Lung (tissue), 12 donors: ENCODE measurements around the gene NACC2. TPM values are rescaled to one million over a fixed set of nuclear protein-coding genes. Genes with fewer than 3 reads are reported as not detected.

Experiments used
- ATAC-seq: fragments of 200-7000 bp; cut with Tn5 transposase; one replicate; pipeline ENCODE4 v1.9.1; 2020; ENCODE audit warnings: moderate number of reproducible peaks; ENCODE audit not compliant: insufficient read depth, low FRiP score
- DNase-seq, 3 donors: peaks; one replicate each; pipeline ENCODE4 v3.0.0-alpha.2; 2013 to 2017
- H3K27ac ChIP-seq, 2 donors: one replicate each; pipeline ENCODE4 v1.5.1; 2013; ENCODE audit warnings: mild to moderate bottlenecking in 2 of 2, moderate library complexity in 2 of 2, control low read depth in 1 of 2, inconsistent platforms in 1 of 2, low read depth in 1 of 2, low read length in 1 of 2
- H3K27me3 ChIP-seq, 3 donors: one replicate each; pipeline ENCODE4 v1.5.1; 2013; ENCODE audit warnings: low read length in 2 of 3; ENCODE audit not compliant: control insufficient read depth in 3 of 3, insufficient read depth in 3 of 3
- H3K36me3 ChIP-seq, 4 donors: one replicate each; pipeline ENCODE4 v1.5.1; 2013; ENCODE audit warnings: low read length in 4 of 4, mild to moderate bottlenecking in 1 of 4, moderate library complexity in 1 of 4; ENCODE audit not compliant: control insufficient read depth in 4 of 4, insufficient read depth in 4 of 4
- H3K4me1 ChIP-seq, 5 donors: one replicate each; pipeline ENCODE4 v1.5.1; 2013; ENCODE audit warnings: low read length in 5 of 5, mild to moderate bottlenecking in 2 of 5, moderate library complexity in 1 of 5; ENCODE audit not compliant: control insufficient read depth in 5 of 5, insufficient read depth in 5 of 5
- H3K4me3 ChIP-seq: one replicate; pipeline ENCODE4 v1.5.1; 2013; ENCODE audit warnings: mild to moderate bottlenecking, control low read depth, moderate library complexity
- H3K9ac ChIP-seq, 2 donors: one replicate each; pipeline ENCODE4 v1.5.1; 2013; ENCODE audit warnings: low read length in 2 of 2, control low read depth in 1 of 2; ENCODE audit not compliant: insufficient read depth in 1 of 2
- H3K9me3 ChIP-seq, 4 donors: one replicate each; pipeline ENCODE4 v1.5.1; 2013; ENCODE audit warnings: low read length in 3 of 4, mild to moderate bottlenecking in 1 of 4, moderate library complexity in 1 of 4; ENCODE audit not compliant: control insufficient read depth in 4 of 4, insufficient read depth in 3 of 4
- CTCF ChIP-seq: IDR thresholded peaks from 2 replicates; pipeline ENCODE4 v1.5.1; 2012; ENCODE audit warnings: mild to moderate bottlenecking; ENCODE audit errors: control extremely low read depth, extremely low read depth
- WGBS, 2 donors: extraction: QIAGEN DNeasy Blood & Tissue Kit; methylation state at CpG; one replicate each; pipeline ENCODE4 v1.1.7; 2013; 5-methylcytosine and 5-hydroxymethylcytosine counted together
- polyA plus RNA-seq, 2 donors: library from polyadenylated mRNA; stranded (reverse); fragments of 200-250 nt; gene quantifications; one replicate each; pipeline ENCODE4 v1.2.1, GENCODE V29; 2013
- total RNA-seq, 2 donors: library from RNA; depleted of rRNA in 1 of 2; stranded (reverse); fragments of >200 nt in 1 of 2; gene quantifications; one replicate each; pipeline ENCODE4 v1.2.1, GENCODE V29; 2014 to 2021
- donor health status: control.
- donor health status: control.
- donor health status: Bipolar disorder and iron deficiency.
- donor health status: healthy.
- donor health status: DM: yes; HTN: yes; CAD: no.

Gene NACC2
- total and polyA plus RNA-seq, 4 donors = 5.9 to 32.7 (median 10.5) TPM

- Histone ChIP-seq H3K27me3 (no peaks in the 10 kb centered on the region), H3K36me3 (peaks cover 0 to 6% (median 0%) of the 10 kb centered on the region in 4 donors), H3K4me3 (no peak overlapping the region), H3K4me1 (peaks cover 0 to 22% (median 12%) of the 10 kb centered on the region in 5 donors), H3K9ac (no peak overlapping the region), H3K27ac (peak overlapping the region; percentile 17 to 67), H3K9me3 (no peaks in the 10 kb centered on the region)
- ATAC-seq (no peak), DNase-seq (peak in 1 of 3 donors; percentile 10)
- 64 to 74% methylated on average over 9 of the region's 9 CpGs for WGBS, 2 donors
- TF ChIP-seq CTCF = no peak
These were observed 4.9 kb downstream of the NACC2 start for GRCh38 chr9:136090056-136090735.

GRCh38 chr9:136089697-136090045 is 5.4 kb downstream of the NACC2 start:
- Histone ChIP-seq H3K4me3 (no peak overlapping the region), H3K9ac (no peak overlapping the region), H3K36me3 (peaks cover 0 to 6% (median 0%) of the 10 kb centered on the region in 4 donors), H3K27ac (no peak overlapping the region), H3K4me1 (peaks cover 0 to 22% (median 12%) of the 10 kb centered on the region in 5 donors), H3K9me3 (no peaks in the 10 kb centered on the region), H3K27me3 (no peaks in the 10 kb centered on the region)
- peak in 2 of 3 donors; percentile 65 to 70 for DNase-seq
- WGBS, 2 donors = 22 to 26% methylated on average over 3 of the region's 3 CpGs
- ATAC-seq = no peak
- TF ChIP-seq CTCF = peak; percentile 7

DNA sequence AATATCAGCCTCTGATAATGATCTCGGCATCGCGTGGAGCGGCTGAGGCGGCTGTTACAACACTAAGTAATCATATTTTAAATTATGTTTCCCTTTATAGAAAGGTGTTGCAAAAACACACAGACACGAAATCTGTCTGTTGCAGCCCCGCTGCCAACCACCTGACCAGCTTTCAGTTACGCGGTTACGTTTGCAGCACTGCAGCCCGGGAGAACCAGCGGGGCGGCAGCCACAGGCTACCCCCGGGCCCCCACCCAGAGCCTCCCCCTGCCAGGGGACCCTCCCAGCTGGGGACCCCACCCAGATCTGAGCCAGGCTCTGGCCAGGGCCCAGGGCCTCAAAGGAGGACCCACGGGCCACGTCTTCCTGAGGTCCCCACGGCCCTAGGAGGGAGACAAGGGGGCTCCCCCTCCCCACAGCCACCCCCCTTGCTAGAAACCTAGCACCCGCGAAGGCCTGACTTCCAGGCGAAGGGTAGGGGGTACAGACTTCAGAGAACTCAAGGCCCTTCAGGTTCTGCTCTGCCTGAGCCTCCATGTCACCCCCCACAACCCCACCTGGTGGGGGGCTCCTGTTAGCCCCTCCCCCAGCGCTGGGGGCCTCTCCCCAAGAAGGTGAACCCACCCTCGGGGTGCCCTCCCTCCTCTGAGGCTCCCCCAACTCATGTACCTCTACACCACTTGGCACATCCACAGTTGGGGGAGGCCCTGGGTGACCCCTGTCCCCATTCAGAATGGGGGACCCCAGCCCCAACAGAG is 6.0 kb downstream of the NACC2 start:
- H3K9ac ChIP-seq = no peak overlapping the region
- H3K4me3 ChIP-seq = no peak overlapping the region
- ATAC-seq (no peak), DNase-seq (no peak)
- H3K36me3 ChIP-seq = peaks cover 0 to 6% (median 0%) of the 10 kb centered on the region in 4 donors
- no peaks in the 10 kb centered on the region for H3K9me3 ChIP-seq
- peaks cover 0 to 22% (median 11%) of the 10 kb centered on the region in 5 donors for H3K4me1 ChIP-seq
- peak overlapping the region in 1 of 2 donors; percentile 8 for H3K27ac ChIP-seq
- WGBS, 2 donors = 27 to 45% methylated on average over 22 of the region's 22 CpGs
- no peaks in the 10 kb centered on the region for H3K27me3 ChIP-seq
- TF ChIP-seq CTCF = no peak
